ACC112 (cell line): ENCODE measurements around the gene ACRBP.

Experiments
- H2AFZ ChIP-seq: fragments of 200-600 bp; sonication (generic); one replicate; pipeline ENCODE4 v1.6.0; 2017; ENCODE audit warnings: antibody characterized with exemption, low read length; ENCODE audit not compliant: unreplicated experiment
- H3K27ac ChIP-seq: fragments of 200-600 bp; sonication (generic); 2 replicates; pipeline ENCODE4 v1.5.1; 2014; ENCODE audit warnings: low read depth, mild to moderate bottlenecking, antibody characterized with exemption, low read length, moderate library complexity
- H3K27me3 ChIP-seq: fragments of 200-600 bp; sonication (generic); 2 replicates; pipeline ENCODE4 v1.6.1; 2014; ENCODE audit warnings: mild to moderate bottlenecking, antibody characterized with exemption, low read length, moderate library complexity, mixed read lengths; ENCODE audit not compliant: insufficient read depth
- H3K36me3 ChIP-seq: fragments of 200-600 bp; sonication (generic); 2 replicates; pipeline ENCODE4 v1.6.1; 2016; ENCODE audit warnings: mild to moderate bottlenecking, antibody characterized with exemption, low read length, moderate library complexity, mixed read lengths; ENCODE audit not compliant: insufficient read depth
- H3K4me1 ChIP-seq: fragments of 200-600 bp; sonication (generic); one replicate; pipeline ENCODE4 v1.6.1; 2016; ENCODE audit warnings: low read length, mixed read lengths; ENCODE audit not compliant: insufficient read depth, unreplicated experiment, control insufficient read depth
- H3K4me3 ChIP-seq: fragments of 200-600 bp; sonication (generic); 2 replicates; pipeline ENCODE4 v1.5.1; 2014; ENCODE audit warnings: mild to moderate bottlenecking, low read depth, low read length
- H3K79me2 ChIP-seq: fragments of 200-600 bp; sonication (generic); one replicate; pipeline ENCODE4 v1.6.0; 2016; ENCODE audit warnings: low read length; ENCODE audit not compliant: control insufficient read depth, unreplicated experiment, insufficient read depth

ACRBP gene

DNA sequence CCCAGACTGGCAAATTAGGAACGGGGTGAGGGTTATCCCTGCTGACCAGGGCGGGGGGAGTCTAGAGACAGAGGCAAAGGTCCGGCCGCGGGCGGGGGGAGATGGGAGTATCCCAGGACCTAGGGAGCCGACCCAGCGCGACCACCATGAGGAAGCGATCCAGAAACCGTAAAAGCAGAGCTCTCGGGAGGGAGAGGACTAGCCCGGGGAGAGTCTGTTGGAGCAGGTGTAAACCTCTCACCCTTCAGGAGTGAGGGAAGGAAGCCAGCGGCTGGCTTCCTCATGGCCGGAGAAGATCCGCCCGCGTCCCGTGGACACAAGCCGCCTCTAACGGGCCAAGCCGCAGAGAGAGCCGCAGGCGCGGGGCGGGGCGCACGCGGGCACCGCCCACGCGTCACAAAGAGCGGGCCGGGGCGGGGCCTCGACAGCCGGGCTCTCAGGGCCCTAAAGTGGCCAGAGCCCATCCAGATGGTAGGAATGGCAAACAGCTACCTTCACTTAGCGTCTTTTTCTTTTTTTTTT lies at the start of gene ACRBP:
TSS of gene ACRBP (minus strand) at position 350 of the 522 bp plus-strand sequence. CDS start at position 284, 66 bp downstream.
- Histone ChIP-seq H2AFZ (no peak within 1 kb of the TSS), H3K27me3 (peaks cover 5% of the 10 kb centered on the region), H3K27ac (no peak within 1 kb of the TSS), H3K4me1 (no peaks in the 10 kb centered on the region), H3K4me3 (no peak within 1 kb of the TSS), H3K79me2 (no peaks in the 10 kb centered on the region), H3K36me3 (no peaks in the 10 kb centered on the region)

DNA sequence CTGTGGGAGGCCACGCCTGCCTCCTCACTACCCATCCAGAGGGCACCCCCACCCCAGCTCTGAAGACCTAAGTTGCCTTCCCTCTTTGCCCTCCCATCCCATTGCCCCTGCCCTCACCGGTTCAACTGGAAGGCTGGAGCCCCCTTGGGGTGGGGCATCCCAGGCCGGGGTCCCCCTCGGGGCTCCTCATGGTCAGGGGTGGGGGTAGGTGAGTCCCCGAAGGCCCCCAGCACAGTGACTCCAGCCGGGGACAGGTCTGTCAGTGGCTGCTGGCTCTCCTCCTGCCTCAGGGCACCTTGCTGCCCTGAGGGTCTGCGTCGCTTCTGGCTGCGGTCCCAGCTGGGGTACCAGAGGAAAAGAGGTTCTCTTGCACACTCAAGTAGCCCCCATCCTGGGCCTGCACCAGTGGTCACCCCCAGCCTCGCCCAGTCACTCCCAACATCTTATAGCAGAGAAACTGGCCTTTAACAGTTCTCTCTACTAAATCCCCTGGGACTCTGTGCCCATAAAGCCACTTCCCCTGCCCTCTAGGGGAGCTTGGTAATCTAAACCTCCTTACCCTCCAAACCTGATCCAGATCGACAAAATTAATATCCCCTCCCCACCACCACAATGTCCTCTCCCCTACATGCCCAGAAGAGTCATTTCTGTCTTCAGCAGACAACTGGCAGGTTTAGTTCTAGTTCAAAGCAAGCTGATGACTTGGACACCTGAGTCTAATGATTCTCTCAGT lies 48.2 kb upstream of the ACRBP start:
- H3K27ac ChIP-seq = no peak overlapping the region
- H3K4me1 ChIP-seq = peaks cover 12% of the 10 kb centered on the region
- H3K79me2 ChIP-seq = peaks cover 3% of the 10 kb centered on the region
- no peak overlapping the region for H2AFZ ChIP-seq
- H3K36me3 ChIP-seq = no peaks in the 10 kb centered on the region
- no peak overlapping the region for H3K4me3 ChIP-seq
- peaks cover 16% of the 10 kb centered on the region for H3K27me3 ChIP-seq

DNA sequence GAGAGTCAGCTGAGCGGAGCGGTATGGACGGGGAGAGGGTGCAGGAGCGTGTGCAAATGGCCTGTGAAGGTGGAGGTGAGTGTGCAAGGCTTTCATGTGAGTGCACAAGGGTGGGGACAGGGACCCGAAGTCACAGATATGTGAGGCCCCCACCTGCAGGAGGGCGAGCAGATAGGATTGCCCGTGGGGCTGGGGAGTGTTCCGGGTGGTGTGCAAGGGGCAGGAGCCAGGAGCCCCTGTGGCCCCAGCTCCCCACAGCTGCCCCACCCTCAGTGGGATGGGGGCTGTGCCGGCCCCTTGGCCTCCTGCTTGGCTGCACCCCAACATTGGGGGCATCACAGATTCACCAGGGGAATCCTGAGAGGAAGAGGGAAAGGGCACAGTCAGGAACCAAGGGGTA lies 47.5 kb upstream of the ACRBP start:
- H2AFZ ChIP-seq = no peak overlapping the region
- H3K36me3 ChIP-seq = no peaks in the 10 kb centered on the region
- peaks cover 15% of the 10 kb centered on the region for H3K4me1 ChIP-seq
- H3K27me3 ChIP-seq = peaks cover 11% of the 10 kb centered on the region
- no peak overlapping the region for H3K4me3 ChIP-seq
- H3K79me2 ChIP-seq = peaks cover 11% of the 10 kb centered on the region
- no peak overlapping the region for H3K27ac ChIP-seq

DNA sequence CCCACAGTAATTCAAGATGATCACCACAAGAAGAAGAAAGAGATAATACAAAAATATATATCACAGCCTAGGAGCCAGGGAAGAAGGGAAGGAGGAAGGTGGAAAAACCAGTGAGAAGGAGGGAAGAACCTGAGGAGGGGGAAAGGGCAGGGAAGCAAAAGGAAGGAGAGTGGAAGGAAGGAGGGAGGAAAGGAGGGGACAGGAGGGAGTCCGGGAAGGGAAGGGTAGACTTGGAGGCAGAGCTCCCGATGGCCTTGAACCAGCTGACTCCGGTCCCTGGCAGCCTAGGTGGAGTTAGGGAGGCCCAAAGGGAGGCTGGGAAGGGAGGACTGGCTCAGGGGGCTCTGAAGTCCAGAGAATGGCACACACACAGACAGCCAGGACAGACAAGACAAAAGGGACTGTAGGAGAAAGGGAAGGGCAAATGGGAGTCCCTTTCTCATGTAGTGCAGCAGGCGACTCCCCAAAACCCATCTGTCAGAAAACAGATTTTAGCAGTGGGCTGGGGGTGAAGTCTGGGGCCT lies 46.7 kb upstream of the ACRBP start:
- no peaks in the 10 kb centered on the region for H3K36me3 ChIP-seq
- peaks cover 11% of the 10 kb centered on the region for H3K79me2 ChIP-seq
- no peak overlapping the region for H3K27ac ChIP-seq
- H3K27me3 ChIP-seq = 0 out of 2 replicates have a peak, but pooled peaks cover 5% of the 10 kb centered on the region
- no peak overlapping the region for H2AFZ ChIP-seq
- H3K4me1 ChIP-seq = peaks cover 15% of the 10 kb centered on the region
- H3K4me3 ChIP-seq = no peak overlapping the region

DNA sequence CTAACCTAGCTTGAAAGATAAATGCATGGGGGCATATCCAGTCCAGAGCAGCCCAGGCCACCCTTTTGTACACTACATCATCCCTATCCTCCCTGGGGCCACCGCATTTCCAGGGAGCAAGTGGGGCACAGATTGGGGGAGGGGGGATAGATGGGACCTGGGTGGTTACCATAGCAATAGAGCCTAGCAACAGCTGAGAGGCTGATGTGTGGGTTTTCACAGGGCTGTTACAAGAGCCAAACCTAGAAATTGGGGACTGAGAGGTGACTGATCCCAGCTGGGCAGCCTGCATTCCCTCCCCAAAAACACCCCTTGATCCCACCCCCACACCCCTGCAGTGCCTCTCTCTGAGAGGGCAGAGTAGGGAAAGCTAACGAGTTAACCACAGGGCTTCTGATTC lies 45.7 kb upstream of the ACRBP start:
- Histone ChIP-seq H3K4me1 (peaks cover 11% of the 10 kb centered on the region), H2AFZ (no peak overlapping the region)

DNA sequence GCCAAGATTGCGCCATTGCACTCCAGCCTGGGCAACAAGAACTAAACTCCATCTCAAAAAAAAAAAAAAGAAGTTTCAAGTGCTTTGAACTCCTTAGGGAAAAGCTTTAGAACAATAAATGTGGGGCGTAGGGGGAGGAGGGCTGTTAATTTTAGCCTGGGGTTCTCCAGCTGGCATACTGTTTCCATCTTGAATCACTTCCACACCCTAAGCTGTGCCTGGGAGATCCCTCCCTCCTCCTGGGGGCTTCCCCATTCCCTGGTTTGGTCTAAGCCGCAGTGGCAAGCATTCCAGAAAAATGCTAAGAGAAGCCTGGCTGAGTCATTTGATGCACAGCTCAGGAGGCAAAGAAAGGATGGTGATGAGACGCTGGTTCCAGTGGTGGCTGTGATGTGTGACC lies 44.2 kb upstream of the ACRBP start:
- Histone ChIP-seq H3K27ac (no peak overlapping the region), H3K4me3 (no peak overlapping the region), H3K79me2 (peaks cover 34% of the 10 kb centered on the region), H3K4me1 (peaks cover 23% of the 10 kb centered on the region), H3K27me3 (no peaks in the 10 kb centered on the region), H2AFZ (no peak overlapping the region), H3K36me3 (no peaks in the 10 kb centered on the region)

More for the DNA sequence above, 45.7 kb upstream of the ACRBP start:
- Histone ChIP-seq H3K4me3 (no peak overlapping the region), H3K27me3 (no peaks in the 10 kb centered on the region), H3K36me3 (no peaks in the 10 kb centered on the region), H3K27ac (no peak overlapping the region), H3K79me2 (peaks cover 20% of the 10 kb centered on the region)

DNA sequence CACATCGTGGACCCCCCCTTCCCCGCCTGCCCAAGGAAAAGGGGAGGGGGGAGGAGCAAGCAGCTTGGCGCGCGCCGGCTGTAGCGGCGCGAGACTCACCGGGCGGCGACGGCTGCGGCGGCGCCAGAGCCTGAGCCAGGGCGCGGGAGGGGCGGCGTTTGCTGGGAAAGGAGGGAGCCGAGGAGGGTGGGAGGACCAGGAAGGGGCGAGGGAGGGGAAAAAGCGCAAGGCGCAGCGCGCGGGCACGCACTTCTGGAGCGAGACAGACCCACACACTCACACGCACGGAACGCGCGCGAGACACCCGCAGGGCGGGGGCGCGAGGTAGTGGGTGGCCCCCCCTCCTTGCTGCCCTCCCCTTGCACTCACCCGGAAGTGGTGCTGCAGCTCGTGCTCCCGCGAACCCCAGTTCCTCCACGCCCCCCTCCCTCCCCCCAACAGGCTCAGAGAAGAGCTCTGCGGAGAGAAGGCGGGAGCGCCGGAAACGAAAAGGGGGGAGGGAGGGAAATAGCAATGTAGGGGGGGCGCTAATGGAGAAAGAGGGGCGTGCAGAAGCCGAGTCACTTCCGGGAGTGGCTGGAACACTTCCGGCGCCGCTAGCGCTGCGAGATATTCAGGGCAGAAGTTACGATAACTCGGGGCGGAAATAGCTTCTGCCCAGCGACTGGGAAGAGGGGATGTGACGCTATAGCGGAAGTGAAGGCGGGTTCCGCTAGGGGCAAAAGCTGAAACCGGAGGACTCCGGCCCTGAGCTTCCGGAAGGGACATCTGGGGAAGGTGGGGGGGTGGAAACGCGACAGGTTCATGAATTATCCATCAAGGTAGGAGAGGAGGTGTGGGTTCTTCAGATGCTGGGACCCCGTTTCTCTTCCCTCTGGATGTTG lies 42.0 kb upstream of the ACRBP start, which contains the start of gene ZNF384:
TSS of gene ZNF384 (minus strand) at position 377 of the 884 bp plus-strand sequence. CDS start 9,855 bp downstream, outside the sequence.
- peak within 1 kb of the TSS; percentile 85 for H3K27ac ChIP-seq
- H3K36me3 ChIP-seq = no peaks in the 10 kb centered on the region
- H2AFZ ChIP-seq = peak within 1 kb of the TSS; percentile 69
- H3K79me2 ChIP-seq = peaks cover 55% of the 10 kb centered on the region
- no peaks in the 10 kb centered on the region for H3K27me3 ChIP-seq
- peak within 1 kb of the TSS; percentile 92 for H3K4me3 ChIP-seq
- H3K4me1 ChIP-seq = peaks cover 31% of the 10 kb centered on the region

DNA sequence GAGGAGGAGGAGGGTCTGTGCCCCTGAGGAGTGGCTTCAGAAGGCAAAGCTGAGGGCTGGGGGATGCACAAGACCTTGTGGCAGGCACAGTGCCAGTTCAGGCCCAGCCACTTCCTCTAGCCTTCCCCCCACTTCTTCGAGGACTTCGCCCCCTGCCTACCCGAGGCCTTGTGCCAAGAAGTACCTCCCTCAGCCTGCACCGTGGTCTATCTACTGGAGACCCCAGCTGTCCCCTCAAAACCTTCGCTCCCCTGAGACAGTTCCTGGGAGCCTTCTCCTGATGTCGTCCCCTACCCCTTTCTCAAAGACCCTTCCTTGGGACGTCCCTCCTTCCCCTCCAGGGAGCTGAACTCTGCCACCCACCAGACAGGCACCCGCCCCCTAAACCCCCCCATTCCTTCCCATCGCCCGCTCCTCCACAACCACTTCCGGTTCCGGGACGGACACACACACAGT lies 41.3 kb upstream of the ACRBP start:
- Histone ChIP-seq H2AFZ (no peak overlapping the region), H3K36me3 (no peaks in the 10 kb centered on the region), H3K79me2 (peaks cover 62% of the 10 kb centered on the region), H3K4me1 (peaks cover 31% of the 10 kb centered on the region), H3K27ac (peak overlapping the region; percentile 85), H3K4me3 (peak overlapping the region; percentile 92), H3K27me3 (no peaks in the 10 kb centered on the region)

DNA sequence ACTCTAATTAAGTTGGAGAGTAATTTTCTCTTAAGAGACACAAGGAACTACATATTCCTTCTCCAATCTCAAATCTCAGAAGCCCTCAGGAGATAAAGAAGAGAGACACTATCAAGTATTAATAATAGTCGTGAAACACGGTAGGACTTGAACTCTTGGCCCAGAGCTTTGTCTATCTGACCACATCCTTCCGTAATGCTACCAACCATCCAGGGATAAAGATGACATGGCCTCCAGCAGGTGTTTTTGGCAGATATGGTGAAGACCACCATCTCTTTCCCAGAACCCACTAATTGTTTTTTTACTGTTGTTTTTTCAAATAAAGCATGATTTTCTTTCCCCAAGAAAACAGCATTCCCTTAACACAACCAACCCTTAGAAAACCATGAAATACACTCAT lies 38.6 kb upstream of the ACRBP start:
- no peaks in the 10 kb centered on the region for H3K27me3 ChIP-seq
- peaks cover 86% of the 10 kb centered on the region for H3K79me2 ChIP-seq
- H3K27ac ChIP-seq = no peak overlapping the region
- H3K4me3 ChIP-seq = no peak overlapping the region
- no peaks in the 10 kb centered on the region for H3K36me3 ChIP-seq
- H2AFZ ChIP-seq = no peak overlapping the region
- H3K4me1 ChIP-seq = peaks cover 25% of the 10 kb centered on the region

DNA sequence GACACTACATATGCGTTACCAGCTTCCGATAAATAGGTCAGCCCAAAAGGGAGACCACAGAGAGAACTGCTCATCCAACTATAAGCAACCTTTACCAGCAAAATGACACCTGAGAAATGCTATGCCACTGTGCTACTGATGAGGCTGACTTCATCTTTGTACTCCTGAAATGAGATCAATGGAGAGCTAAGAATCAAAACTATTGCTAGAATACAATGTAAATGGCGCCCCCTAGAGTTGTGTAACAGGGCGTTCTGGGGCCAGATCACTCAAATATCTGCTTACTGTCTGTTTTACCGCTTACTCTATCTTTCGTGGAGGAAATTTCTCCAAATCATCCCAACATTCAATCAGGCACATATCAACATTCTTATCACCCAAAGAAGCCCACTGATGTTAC lies 37.4 kb upstream of the ACRBP start:
- H3K27me3 ChIP-seq = no peaks in the 10 kb centered on the region
- H3K79me2 ChIP-seq = peaks cover 86% of the 10 kb centered on the region
- no peak overlapping the region for H2AFZ ChIP-seq
- H3K36me3 ChIP-seq = no peaks in the 10 kb centered on the region; the same call in 1 of the 2 replicates
- H3K4me1 ChIP-seq = peaks cover 19% of the 10 kb centered on the region
- H3K27ac ChIP-seq = no peak overlapping the region
- H3K4me3 ChIP-seq = no peak overlapping the region
